Prostate gland (tissue), 2 donors: ENCODE data around the gene HCN4.

ENCODE experiments used
- CTCF ChIP-seq, 4 experiments: fragments of 200-600 bp in 2 of 4; fragments of 450-650 bp in 2 of 4; sonication (generic) in 2 of 4; IDR thresholded peaks; 1 replicate in 3 of 4; 2 replicates in 1 of 4; pipeline ENCODE4 v1.5.1; 2016 to 2019; ENCODE audit warnings: antibody characterized with exemption in 4 of 4, mild to moderate bottlenecking in 2 of 4, moderate library complexity in 2 of 4
- POLR2A ChIP-seq: fragments of 450-650 bp; IDR thresholded peaks from one replicate; pipeline ENCODE4 v1.6.1; 2016; ENCODE audit warnings: antibody characterized with exemption, mild to moderate bottlenecking
- POLR2AphosphoS5 ChIP-seq: sonication (generic); formaldehyde crosslinking; IDR thresholded peaks from one replicate; pipeline ENCODE4 v1.6.1; 2017; ENCODE audit warnings: antibody characterized with exemption

- TF ChIP-seq POLR2AphosphoS5, result no peak
- TF ChIP-seq CTCF (IDR thresholded peaks at IDR 0.05), result no peak
- no peak for TF ChIP-seq POLR2A
Observed at GRCh38 chr15:73361337-73361736, 7.4 kb downstream of the HCN4 start.
